ENCODE results near the gene SCAPER. TPM values are rescaled to one million over a fixed set of nuclear protein-coding genes. Genes with fewer than 3 reads are reported as not detected.

The SCAPER gene
- polyA plus RNA-seq, 1 donor from 2014 or later = 77.1 TPM

- TF ChIP-seq CTCF (IDR thresholded peaks at IDR 0.05; ENCODE audit: poor library complexity, severe bottlenecking) = no peak
- TF ChIP-seq EP300 (conservative IDR thresholded peaks at IDR 0.05; ENCODE audit: poor library complexity, severe bottlenecking) = no peak
- TF ChIP-seq MXI1 (conservative IDR thresholded peaks at IDR 0.05; ENCODE audit: poor library complexity, severe bottlenecking) = no peak
- TF ChIP-seq POLR2AphosphoS5 (IDR thresholded peaks at IDR 0.05) = no peak
- H4K20me1 ChIP-seq (ENCODE audit: insufficient read depth) = no peaks in the 10 kb centered on the region
- H3F3A ChIP-seq (ENCODE audit: insufficient read depth, low read length, poor library complexity, severe bottlenecking) = no peaks in the 10 kb centered on the region
- H3K9ac ChIP-seq (ENCODE audit: low read length) = no peak overlapping the region
- H2AFZ ChIP-seq (ENCODE audit: low read depth, low read length) = no peak overlapping the region
- no peaks in the 10 kb centered on the region for H3K36me3 ChIP-seq (ENCODE audit: insufficient read depth, low read length)
- H3K27me3 ChIP-seq (ENCODE audit: insufficient read depth, low read depth, low read length) = no peaks in the 10 kb centered on the region
- no peaks in the 10 kb centered on the region for H3K9me2 ChIP-seq (ENCODE audit: insufficient read depth, low read length)
- H3K9me3 ChIP-seq (ENCODE audit: low read length) = no peaks in the 10 kb centered on the region
- H3K27ac ChIP-seq (ENCODE audit: low read length) = no peak overlapping the region
- H3K4me3 ChIP-seq (ENCODE audit: low read length) = no peak overlapping the region
- no peaks in the 10 kb centered on the region for H3K79me2 ChIP-seq (replicated peaks; ENCODE audit: insufficient read depth, low read length)
- no peak overlapping the region for H3K4me2 ChIP-seq (ENCODE audit: low read length)
These were observed 40.6 kb downstream of the SCAPER start for GRCh38 chr15:76864586-76864985.

- Histone ChIP-seq H3F3A (ENCODE audit: insufficient read depth, low read length, poor library complexity, severe bottlenecking) (no peaks in the 10 kb centered on the region), H3K36me3 (ENCODE audit: insufficient read depth, low read length) (no peaks in the 10 kb centered on the region), H3K4me3 (ENCODE audit: low read length) (no peak overlapping the region), H3K9ac (ENCODE audit: low read length) (no peak overlapping the region), H3K27ac (ENCODE audit: low read length) (no peak overlapping the region), H3K4me2 (ENCODE audit: low read length) (no peak overlapping the region), H3K27me3 (ENCODE audit: insufficient read depth, low read depth, low read length) (no peaks in the 10 kb centered on the region), H3K79me2 (replicated peaks; ENCODE audit: insufficient read depth, low read length) (no peaks in the 10 kb centered on the region), H2AFZ (ENCODE audit: low read depth, low read length) (no peak overlapping the region), H4K20me1 (ENCODE audit: insufficient read depth) (no peaks in the 10 kb centered on the region), H3K9me2 (ENCODE audit: insufficient read depth, low read length) (no peaks in the 10 kb centered on the region), H3K9me3 (ENCODE audit: low read length) (no peaks in the 10 kb centered on the region)
- TF ChIP-seq REST (IDR thresholded peaks at IDR 0.05; ENCODE audit: borderline replicate concordance) = no peak
These were observed 41.4 kb downstream of the SCAPER start for GRCh38 chr15:76863693-76864092.

- Histone ChIP-seq H3K79me2 (replicated peaks; ENCODE audit: insufficient read depth, low read length) (no peaks in the 10 kb centered on the region), H3K4me3 (ENCODE audit: low read length) (no peak overlapping the region), H3K4me2 (ENCODE audit: low read length) (no peak overlapping the region), H3K27me3 (ENCODE audit: insufficient read depth, low read depth, low read length) (no peaks in the 10 kb centered on the region), H3F3A (ENCODE audit: insufficient read depth, low read length, poor library complexity, severe bottlenecking) (no peaks in the 10 kb centered on the region), H3K27ac (ENCODE audit: low read length) (no peak overlapping the region), H3K9me3 (ENCODE audit: low read length) (no peaks in the 10 kb centered on the region), H3K9me2 (ENCODE audit: insufficient read depth, low read length) (no peaks in the 10 kb centered on the region), H3K9ac (ENCODE audit: low read length) (no peak overlapping the region), H4K20me1 (ENCODE audit: insufficient read depth) (no peaks in the 10 kb centered on the region), H2AFZ (ENCODE audit: low read depth, low read length) (no peak overlapping the region), H3K36me3 (ENCODE audit: insufficient read depth, low read length) (no peaks in the 10 kb centered on the region)
- TF ChIP-seq RAD21 (conservative IDR thresholded peaks at IDR 0.05) = no peak
- TF ChIP-seq CTCF (IDR thresholded peaks at IDR 0.05; ENCODE audit: poor library complexity, severe bottlenecking) = no peak
- TF ChIP-seq EP300 (conservative IDR thresholded peaks at IDR 0.05; ENCODE audit: poor library complexity, severe bottlenecking) = no peak
- no peak for TF ChIP-seq POLR2AphosphoS5 (IDR thresholded peaks at IDR 0.05)
- TF ChIP-seq SMC3 (conservative IDR thresholded peaks at IDR 0.05; ENCODE audit: poor library complexity) = no peak
- TF ChIP-seq MXI1 (conservative IDR thresholded peaks at IDR 0.05; ENCODE audit: poor library complexity, severe bottlenecking) = no peak
- TF ChIP-seq EZH2 (IDR thresholded peaks at IDR 0.05; ENCODE audit: borderline replicate concordance, insufficient read depth, low read length, poor library complexity, severe bottlenecking) = no peak
These were observed 42.0 kb downstream of the SCAPER start for GRCh38 chr15:76863123-76863522.
